HepG2 (cell line): ENCODE measurements around the gene PKD2L1. TPM values are rescaled to one million over a fixed set of nuclear protein-coding genes. Genes with fewer than 3 reads are reported as not detected.

Experiments
- ATAC-seq: fragments of 200-7000 bp; cut with Tn5 transposase; 3 replicates; pipeline ENCODE4 v1.9.1; 2020; ENCODE audit warnings: mild to moderate bottlenecking, moderate library complexity
- BruUV-seq: library from RNA; stranded (reverse); fragments of 400-500 nt; replicated peaks from 2 replicates; lab custom pipeline; 2021; lab: Mats Ljungman, UMichigan
- CTCF ChIA-PET: fragments of 300-600 bp; formaldehyde crosslinking; extraction: SDS; loops from one replicate; lab custom pipeline; 2021; ENCODE audit warnings: low total read pairs, inconsistent platforms, low intra/inter-chr PET ratio; lab: Yijun Ruan, JAX
- POLR2A ChIA-PET: fragments of 350-600 bp; sonication (Branson Sonifier 250); formaldehyde crosslinking; loops from one replicate; lab custom pipeline; 2020; ENCODE audit warnings: antibody characterized with exemption, inconsistent platforms; lab: Yijun Ruan, JAX
- DNase-seq: peaks from one replicate; pipeline ENCODE4 v3.0.0-alpha.2; 2015; ENCODE audit warnings: low spot score
- FAIRE-seq: peaks from 3 replicates; lab custom pipeline; 2011; peaks lifted over from hg19 to GRCh38; lab: Jason Lieb, UNC
- H2AFZ ChIP-seq: one replicate; pipeline ENCODE4 v1.6.1; 2011; ENCODE audit warnings: low read length, inconsistent platforms
- H3K27ac ChIP-seq: fragments of 300-600 bp; 3 replicates; pipeline ENCODE4 v1.8.0; 2011; ENCODE audit warnings: mixed run types, mild to moderate bottlenecking, mixed read lengths, low read length, inconsistent platforms; ENCODE audit not compliant: insufficient read depth; ENCODE audit errors: extremely low read length
- H3K27me3 ChIP-seq, 2 experiments: fragments of 200-600 bp in 1 of 2; 2 replicates in 1 of 2; 3 replicates in 1 of 2; pipeline versions ENCODE4 v1.6.0 to v1.8.0; 2011; ENCODE audit warnings: low read length in 2 of 2, mild to moderate bottlenecking in 2 of 2, moderate library complexity in 2 of 2, inconsistent platforms in 1 of 2; ENCODE audit not compliant: insufficient read depth in 2 of 2, control insufficient read depth in 1 of 2
- H3K36me3 ChIP-seq, 2 experiments: fragments of 200-600 bp in 1 of 2; replicated peaks in 1 of 2; 2 replicates in 1 of 2; 3 replicates in 1 of 2; pipeline versions ENCODE4 v1.5.1 to v1.8.0; 2011; ENCODE audit warnings: low read length in 2 of 2, inconsistent platforms in 1 of 2; ENCODE audit not compliant: insufficient read depth in 2 of 2, control insufficient read depth in 1 of 2
- H3K4me1 ChIP-seq: 2 replicates; pipeline ENCODE4 v1.5.1; 2012; ENCODE audit warnings: low read length, inconsistent platforms; ENCODE audit not compliant: insufficient read depth
- H3K4me2 ChIP-seq: 2 replicates; pipeline ENCODE4 v1.6.0; 2011; ENCODE audit warnings: low read depth, low read length, inconsistent platforms
- H3K4me3 ChIP-seq, 3 experiments: fragments of 200-600 bp in 1 of 3; sonication (generic), shearing (Covaris generic) in 1 of 3; replicated peaks in 1 of 3; 2 replicates each; pipeline ENCODE4 v1.5.1; 2011 to 2016; ENCODE audit warnings: low read length in 3 of 3, inconsistent platforms in 2 of 3, low read depth in 2 of 3, mild to moderate bottlenecking in 2 of 3, control low read depth in 1 of 3, mixed read lengths in 1 of 3; ENCODE audit not compliant: insufficient read depth in 1 of 3
- H3K79me2 ChIP-seq: one replicate; pipeline ENCODE4 v1.6.1; 2011; ENCODE audit warnings: low read length, inconsistent platforms; ENCODE audit not compliant: insufficient read depth
- H3K9ac ChIP-seq: 2 replicates; pipeline ENCODE4 v1.6.0; 2011; ENCODE audit warnings: mild to moderate bottlenecking, low read depth, low read length, inconsistent platforms; ENCODE audit not compliant: insufficient read depth
- H3K9me3 ChIP-seq: 2 replicates; pipeline ENCODE4 v1.5.1; 2012; ENCODE audit warnings: mild to moderate bottlenecking, low read length
- H4K20me1 ChIP-seq: 2 replicates; pipeline ENCODE4 v1.6.0; 2011; ENCODE audit warnings: inconsistent platforms, mild to moderate bottlenecking, low read length, moderate library complexity; ENCODE audit not compliant: insufficient read depth
- FOSL2 ChIP-seq: sonication (generic); formaldehyde crosslinking; IDR thresholded peaks from 2 replicates; pipeline ENCODE4 v1.4.0; 2020; ENCODE audit warnings: missing genetic modification reagents
- GFI1 ChIP-seq: sonication (generic); formaldehyde crosslinking; IDR thresholded peaks from 2 replicates; pipeline ENCODE4 v1.5.0; 2020; ENCODE audit warnings: missing genetic modification reagents, mild to moderate bottlenecking, borderline replicate concordance
- HOXA3 ChIP-seq: sonication (generic); formaldehyde crosslinking; IDR thresholded peaks from 2 replicates; pipeline ENCODE4 v1.5.0; 2020; ENCODE audit warnings: missing genetic modification reagents
- MAZ ChIP-seq, 2 experiments: sonication (generic) in 1 of 2; formaldehyde crosslinking in 1 of 2; IDR thresholded peaks; 2 replicates each; pipeline versions ENCODE4 v1.5.0 to v1.6.1; 2012 to 2020; ENCODE audit warnings: low read depth in 2 of 2, mild to moderate bottlenecking in 2 of 2, borderline replicate concordance in 1 of 2, improper control_type of control experiment in 1 of 2, low read length in 1 of 2, missing genetic modification reagents in 1 of 2, moderate library complexity in 1 of 2
- PAF1 ChIP-seq: IDR thresholded peaks from 2 replicates; pipeline ENCODE4 v1.6.1; 2016; ENCODE audit warnings: missing genetic modification reagents, missing compliant biosample characterization
- PCBP2 ChIP-seq: fragments of 200-400 bp; formaldehyde crosslinking; optimal IDR thresholded peaks from 2 replicates; pipeline ENCODE3; 2018; ENCODE audit warnings: low read length, low read depth; ENCODE audit not compliant: poor library complexity, severe bottlenecking
- POLR2AphosphoS5 ChIP-seq: IDR thresholded peaks from 2 replicates; pipeline ENCODE4 v1.6.1; 2012; ENCODE audit warnings: low read depth, low read length
- RARA ChIP-seq: IDR thresholded peaks from 2 replicates; pipeline ENCODE4 v1.6.1; 2016; ENCODE audit warnings: missing genetic modification reagents, missing compliant biosample characterization
- SSRP1 ChIP-seq: IDR thresholded peaks from 2 replicates; pipeline ENCODE4 v1.6.1; 2016; ENCODE audit warnings: control low read depth
- TBP ChIP-seq: sonication (generic); formaldehyde crosslinking; IDR thresholded peaks from 2 replicates; pipeline ENCODE4 v1.5.0; 2020; ENCODE audit warnings: missing genetic modification reagents
- TP53 ChIP-seq: sonication (generic); formaldehyde crosslinking; conservative IDR thresholded peaks from 2 replicates; pipeline ENCODE4 v1.4.0; 2020; ENCODE audit warnings: missing genetic modification reagents
- ZEB1 ChIP-seq: IDR thresholded peaks from 2 replicates; pipeline ENCODE4 v1.6.1; 2012; ENCODE audit warnings: mild to moderate bottlenecking, low read depth, inconsistent platforms; ENCODE audit not compliant: insufficient replicate concordance
- ZNF20 ChIP-seq: sonication (generic); formaldehyde crosslinking; IDR thresholded peaks from 2 replicates; pipeline ENCODE4 v1.4.0; 2020; ENCODE audit warnings: mild to moderate bottlenecking, moderate library complexity, missing genetic modification reagents
- ZNF317 ChIP-seq: sonication (generic); formaldehyde crosslinking; IDR thresholded peaks from 2 replicates; pipeline ENCODE4 v1.5.0; 2020; ENCODE audit warnings: mild to moderate bottlenecking, missing genetic modification reagents
- ZNF329 ChIP-seq: sonication (generic); formaldehyde crosslinking; IDR thresholded peaks from 2 replicates; pipeline ENCODE4 v1.9.0; 2021; ENCODE audit warnings: low read depth, mild to moderate bottlenecking, missing genetic modification reagents
- ZNF503 ChIP-seq: sonication (generic); formaldehyde crosslinking; IDR thresholded peaks from 2 replicates; pipeline ENCODE4 v1.4.0; 2020; ENCODE audit warnings: missing genetic modification reagents
- ZNF574 ChIP-seq: sonication (generic); formaldehyde crosslinking; IDR thresholded peaks from 2 replicates; pipeline ENCODE4 v1.4.0; 2020; ENCODE audit warnings: missing genetic modification reagents
- ZNF605 ChIP-seq: sonication (generic); formaldehyde crosslinking; IDR thresholded peaks from 2 replicates; pipeline ENCODE4 v1.8.0; 2022; ENCODE audit warnings: mild to moderate bottlenecking, missing genetic modification reagents
- ZNF7 ChIP-seq: IDR thresholded peaks from 2 replicates; pipeline ENCODE4 v1.6.1; 2016; ENCODE audit warnings: missing biosample characterization, missing genetic modification reagents
- WGBS: methylation state at CpG from one replicate; pipeline ENCODE4 v1.1.6; 2017; ENCODE audit warnings: low lambda C conversion rate; 5-methylcytosine and 5-hydroxymethylcytosine counted together
- in situ Hi-C: cut with HindIII; loops from 2 replicates; pipeline ENCODE4 v1.10.0; 2017; ENCODE audit warnings: low pct_unique_long_range_greater_than_20kb; ENCODE audit not compliant: extremely low pct_ligation_motif_present
- intact Hi-C: fragments of 100-400 bp; cut with micrococcal nuclease; formaldehyde crosslinking; loops from one replicate; pipeline ENCODE4 v1.10.0; 2022; ENCODE audit not compliant: unreplicated experiment
- polyA plus RNA-seq, 8 experiments: library from polyadenylated mRNA; depleted of rRNA in 3 of 8; stranded (reverse) in 7 of 8; unstranded in 1 of 8; fragments of >200 nt; fragmentation: Illumina TruSeq in 4 of 8; extraction: Trizol in 4 of 8; gene quantifications; 2 replicates each; pipeline versions ENCODE4 v1.2.1 to v1.2.3, GENCODE V29; 2011 to 2016; ENCODE audit warnings: low read depth in 4 of 8, missing spikeins in 1 of 8, mixed read lengths in 1 of 8; ENCODE audit not compliant: insufficient read depth in 1 of 8
- total RNA-seq, 5 experiments: library from RNA; depleted of rRNA; stranded (reverse); fragments of >200 nt; fragmentation: Illumina TruSeq; extraction: Trizol; gene quantifications; 2 replicates each; pipeline ENCODE4 v1.2.3, GENCODE V29; 2016; ENCODE audit warnings: low read depth in 1 of 5

Gene PKD2L1
- total and polyA plus RNA-seq, 2 of the 13 experiments (the other 11 are each of a cell fraction or from before 2014, with no cell fraction given), result 0.07 to 0.15 TPM

- intact Hi-C loops, result no loop called here
- ATAC-seq (peak; percentile 25), FAIRE-seq (no peak), DNase-seq (peak; percentile 25)
- Histone ChIP-seq H3K9ac (no peak overlapping the region), H3K4me2 (no peak overlapping the region; the same call in 1 of the 2 replicates), H3K4me1 (peaks cover 75% of the 10 kb centered on the region), H4K20me1 (peaks cover 39% of the 10 kb centered on the region), H3K9me3 (no peaks in the 10 kb centered on the region), H3K36me3 (peaks cover 3 to 17% of the 10 kb centered on the region in 2 experiments), H2AFZ (no peak overlapping the region), H3K4me3 (no peak overlapping the region), H3K27me3 (no peaks in the 10 kb centered on the region), H3K79me2 (peaks cover 8% of the 10 kb centered on the region), H3K27ac (peak overlapping the region; percentile 63)
- BruUV-seq, result no TSS peak
- in situ Hi-C loops, result no loop called here
- WGBS, result 86% methylated on average over 6 of the region's 6 CpGs
- POLR2A ChIA-PET, result interaction anchor here (0.9 to 7.2 kb wide), 4 partner anchors 7 to 22 kb away, joined by 4 to 107 read pairs (median 34); partner anchors contain the start of gene SCD
- CTCF ChIA-PET, result no interaction called here
- no peak for TF ChIP-seq ZNF20 (CRISPR knock-in tag)
- no peak for TF ChIP-seq MAZ (IDR thresholded peaks at IDR 0.05; ENCODE audit: borderline replicate concordance, low read depth, low read length)
- TF ChIP-seq MAZ (CRISPR knock-in tag; IDR thresholded peaks at IDR 0.05; ENCODE audit: low read depth), result no peak
- no peak for TF ChIP-seq ZNF329 (CRISPR knock-in tag)
- TF ChIP-seq PAF1, result 0 out of 2 replicates have a peak, but pooled peaks have one; percentile 50
- TF ChIP-seq ZNF503 (CRISPR knock-in tag), result 0 out of 2 replicates have a peak, but pooled peaks have one; percentile 21
- 0 out of 2 replicates have a peak, but pooled peaks have one; percentile 18 for TF ChIP-seq TP53 (CRISPR knock-in tag)
- peak; percentile 83; the same call in 1 of the 2 replicates for TF ChIP-seq SSRP1 (CRISPR knock-in tag)
- peak; percentile 75 for TF ChIP-seq ZNF605 (CRISPR knock-in tag)
- peak; percentile 18; the same call in 1 of the 2 replicates for TF ChIP-seq FOSL2 (CRISPR knock-in tag)
- TF ChIP-seq ZNF317 (CRISPR knock-in tag), result 0 out of 2 replicates have a peak, but pooled peaks have one; percentile 37
- 0 out of 2 replicates have a peak, but pooled peaks have one; percentile 15 for TF ChIP-seq RARA (CRISPR knock-in tag)
- TF ChIP-seq GFI1 (CRISPR knock-in tag), result no peak
- peak; percentile 39; the same call in 1 of the 2 replicates for TF ChIP-seq ZNF574 (CRISPR knock-in tag)
- no peak for TF ChIP-seq PCBP2
- TF ChIP-seq TBP (CRISPR knock-in tag), result no peak
- no peak for TF ChIP-seq ZEB1
- peak; percentile 98 for TF ChIP-seq ZNF7 (CRISPR knock-in tag)
- no peak for TF ChIP-seq HOXA3
- TF ChIP-seq POLR2AphosphoS5, result peak; percentile 63; the same call in 1 of the 2 replicates
Observed at GRCh38 chr10:100362570-100363496, 32.8 kb upstream of the PKD2L1 start.
